Muscle layer of duodenum (tissue), 2 donors: Measurements from ENCODE around the gene ZBTB25.
A peak's percentile ranks its signal among the peaks of the same experiment; 100 is the strongest.
"Not testable (repeated sequence)": the region's sequence is repeated elsewhere in the genome, so short reads cannot be mapped to it uniquely, and the experiment has no call there.

Source experiments
- H3K27ac ChIP-seq: one replicate; pipeline ENCODE4 v1.7.0; 2013; ENCODE audit warnings: mild to moderate bottlenecking, low read length
- H3K27me3 ChIP-seq: one replicate; pipeline ENCODE4 v1.7.0; 2013; ENCODE audit warnings: low read depth, mild to moderate bottlenecking, control low read depth, low read length
- H3K36me3 ChIP-seq, 2 donors: one replicate each; pipeline ENCODE4 v1.7.0; 2013; ENCODE audit warnings: low read length in 2 of 2, control low read depth in 1 of 2, mild to moderate bottlenecking in 1 of 2; ENCODE audit not compliant: insufficient read depth in 2 of 2, control insufficient read depth in 1 of 2
- H3K4me1 ChIP-seq, 2 donors: one replicate each; pipeline ENCODE4 v1.7.0; 2013; ENCODE audit warnings: low read length in 2 of 2, mild to moderate bottlenecking in 2 of 2, control low read depth in 1 of 2, moderate library complexity in 1 of 2; ENCODE audit not compliant: insufficient read depth in 2 of 2, control insufficient read depth in 1 of 2
- H3K4me3 ChIP-seq, 2 donors: one replicate each; pipeline ENCODE4 v1.7.0; 2013; ENCODE audit warnings: low read length in 2 of 2, low read depth in 1 of 2, mild to moderate bottlenecking in 1 of 2
- H3K9me3 ChIP-seq, 2 donors: one replicate each; pipeline ENCODE4 v1.7.0; 2013; ENCODE audit warnings: low read length in 2 of 2, control low read depth in 1 of 2, mild to moderate bottlenecking in 1 of 2; ENCODE audit not compliant: control insufficient read depth in 1 of 2
- donor health status: healthy.

ZBTB25 gene

GRCh38 chr14:64536488-64537245 is 33.0 kb upstream of the ZBTB25 start:
- Histone ChIP-seq H3K9me3 (no peaks in the 10 kb centered on the region), H3K4me3 (no peak overlapping the region), H3K27me3 (peaks cover 10% of the 10 kb centered on the region), H3K27ac (no peak overlapping the region), H3K4me1 (no peaks in the 10 kb centered on the region), H3K36me3 (no peaks in the 10 kb centered on the region)

- Histone ChIP-seq H3K4me3 (no peak overlapping the region), H3K27me3 (no peaks in the 10 kb centered on the region), H3K36me3 (no peaks in the 10 kb centered on the region), H3K4me1 (no peaks in the 10 kb centered on the region), H3K9me3 (no peaks in the 10 kb centered on the region), H3K27ac (no peak overlapping the region)
Observed at GRCh38 chr14:64531567-64531966, 27.9 kb upstream of the ZBTB25 start.

DNA sequence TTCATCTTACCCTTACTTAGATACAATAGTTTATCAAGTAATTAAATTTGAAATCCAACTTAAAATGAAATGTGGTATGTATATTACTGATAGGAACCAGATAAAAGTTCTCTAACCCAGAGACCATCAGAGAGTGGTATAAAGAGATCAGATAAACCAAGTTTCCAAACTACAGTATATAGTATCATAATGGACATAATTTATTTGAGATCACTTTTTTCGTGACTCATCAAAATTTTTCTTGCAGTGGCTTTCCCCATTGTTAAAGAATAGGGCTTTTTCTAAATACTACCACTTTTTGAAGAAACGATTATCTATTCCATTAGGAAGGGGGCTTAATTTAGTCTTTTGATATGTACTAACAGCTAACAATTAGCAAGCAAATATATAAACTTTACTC is 21.7 kb upstream of the ZBTB25 start:
- Histone ChIP-seq H3K9me3 (no peaks in the 10 kb centered on the region), H3K27ac (no peak overlapping the region), H3K27me3 (no peaks in the 10 kb centered on the region), H3K36me3 (peaks cover 20 to 22% of the 10 kb centered on the region in 2 donors), H3K4me1 (no peaks in the 10 kb centered on the region), H3K4me3 (no peak overlapping the region)

DNA sequence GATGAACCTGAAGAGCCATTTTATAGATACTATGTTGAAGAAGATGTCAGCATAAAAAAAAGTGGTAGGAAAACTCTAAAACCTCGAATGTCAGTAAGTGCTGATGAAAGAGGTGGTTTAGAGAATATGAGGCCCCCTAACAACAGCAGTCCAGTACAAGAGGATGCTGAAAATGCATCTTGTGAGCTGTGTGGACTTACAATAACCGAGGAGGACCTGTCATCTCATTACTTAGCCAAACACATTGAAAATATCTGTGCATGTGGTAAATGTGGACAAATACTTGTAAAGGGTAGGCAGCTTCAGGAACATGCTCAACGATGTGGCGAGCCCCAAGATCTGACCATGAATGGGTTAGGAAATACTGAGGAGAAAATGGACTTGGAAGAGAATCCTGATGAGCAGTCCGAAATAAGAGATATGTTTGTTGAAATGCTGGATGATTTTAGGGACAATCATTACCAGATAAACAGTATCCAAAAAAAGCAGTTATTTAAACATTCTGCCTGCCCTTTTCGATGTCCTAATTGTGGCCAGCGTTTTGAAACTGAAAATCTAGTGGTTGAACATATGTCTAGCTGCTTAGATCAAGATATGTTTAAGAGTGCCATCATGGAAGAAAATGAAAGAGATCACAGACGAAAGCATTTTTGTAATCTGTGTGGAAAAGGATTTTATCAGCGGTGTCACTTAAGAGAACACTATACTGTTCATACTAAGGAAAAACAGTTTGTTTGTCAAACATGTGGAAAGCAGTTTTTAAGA is 19.1 kb upstream of the ZBTB25 start:
- Histone ChIP-seq H3K9me3 (no peaks in the 10 kb centered on the region), H3K27ac (no peak overlapping the region), H3K4me3 (no peak overlapping the region), H3K27me3 (no peaks in the 10 kb centered on the region), H3K36me3 (peaks cover 20 to 22% of the 10 kb centered on the region in 2 donors), H3K4me1 (no peaks in the 10 kb centered on the region)

DNA sequence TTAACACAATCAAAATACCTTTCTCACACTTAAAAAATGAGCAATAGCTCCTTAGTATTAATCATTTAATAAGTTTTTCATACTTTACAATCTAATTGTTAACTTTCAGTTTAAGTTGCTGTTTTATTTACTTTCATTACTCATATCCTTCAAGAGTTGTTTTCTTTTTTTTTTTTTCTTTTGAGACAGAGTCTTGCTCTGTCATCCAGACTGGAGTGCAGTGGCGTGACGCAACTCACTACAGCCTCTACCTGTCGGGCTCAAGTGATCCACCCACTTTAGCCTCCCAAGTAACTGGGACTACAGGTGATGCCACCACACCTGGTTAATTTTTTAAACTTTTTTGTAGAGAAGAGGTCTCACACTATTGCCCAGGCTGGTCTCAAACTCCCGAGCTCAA is 17.1 kb upstream of the ZBTB25 start:
- Histone ChIP-seq H3K27me3 (no peaks in the 10 kb centered on the region), H3K36me3 (peaks cover 20 to 22% of the 10 kb centered on the region in 2 donors), H3K27ac (no peak overlapping the region), H3K9me3 (no peaks in the 10 kb centered on the region), H3K4me3 (no peak overlapping the region), H3K4me1 (no peaks in the 10 kb centered on the region)

DNA sequence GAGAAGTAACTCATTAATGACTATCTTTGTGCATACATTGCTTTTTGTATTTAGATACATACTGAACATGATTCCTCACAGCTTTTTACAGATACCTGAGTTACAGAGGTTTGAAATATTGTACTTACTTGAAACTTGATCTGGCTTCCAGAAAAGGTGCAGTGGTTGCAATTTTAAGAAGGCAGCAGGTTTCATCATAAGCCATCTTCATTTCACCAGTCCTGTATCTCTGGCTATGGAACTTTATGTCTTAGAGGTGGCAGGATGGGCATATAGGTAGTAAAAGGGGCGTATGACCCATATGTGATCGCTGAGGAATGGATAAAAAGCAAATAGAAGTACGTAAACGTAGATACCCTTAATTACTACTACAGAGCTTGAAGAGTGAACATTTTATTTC is 14.6 kb upstream of the ZBTB25 start:
- Histone ChIP-seq H3K4me3 (no peak overlapping the region), H3K27me3 (no peaks in the 10 kb centered on the region), H3K27ac (no peak overlapping the region), H3K4me1 (no peaks in the 10 kb centered on the region), H3K9me3 (no peaks in the 10 kb centered on the region), H3K36me3 (peaks cover 17 to 19% of the 10 kb centered on the region in 2 donors)

- H3K4me3 ChIP-seq, H3K27me3 ChIP-seq, H3K27ac ChIP-seq, H3K4me1 ChIP-seq, H3K9me3 ChIP-seq: not testable (repeated sequence)
- H3K36me3 ChIP-seq, result peaks cover 11 to 13% of the 10 kb centered on the region in 2 donors
Observed at GRCh38 chr14:64517667-64518066, 14.0 kb upstream of the ZBTB25 start.

GRCh38 chr14:64516969-64517368 is 13.3 kb upstream of the ZBTB25 start:
- Histone ChIP-seq H3K9me3 (no peaks in the 10 kb centered on the region), H3K27me3 (no peaks in the 10 kb centered on the region), H3K27ac (no peak overlapping the region), H3K36me3 (peaks cover 5 to 6% of the 10 kb centered on the region in 2 donors), H3K4me1 (no peaks in the 10 kb centered on the region), H3K4me3 (no peak overlapping the region)

DNA sequence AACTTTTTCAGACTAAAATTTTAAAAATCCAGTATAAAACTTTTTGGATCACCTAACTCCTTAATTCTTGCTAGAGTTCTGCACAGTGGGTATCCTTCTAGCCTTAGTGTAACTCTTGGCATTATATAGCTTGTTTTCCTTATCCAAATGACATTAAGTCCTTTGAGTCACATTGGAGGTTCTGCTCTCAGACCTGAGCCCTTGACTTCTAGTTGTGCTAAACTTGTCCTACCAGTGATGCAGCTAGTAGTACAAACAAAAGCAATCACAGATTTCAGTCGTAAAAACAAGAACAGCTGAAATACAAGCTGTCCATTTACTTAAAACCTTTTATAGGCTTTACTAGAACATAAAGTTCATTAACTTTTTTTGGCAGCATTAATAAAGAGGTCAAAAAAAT is 11.4 kb upstream of the ZBTB25 start:
- no peak overlapping the region for H3K27ac ChIP-seq
- peaks cover 10 to 14% of the 10 kb centered on the region in 2 donors for H3K4me1 ChIP-seq
- no peak overlapping the region for H3K4me3 ChIP-seq
- no peaks in the 10 kb centered on the region for H3K9me3 ChIP-seq
- no peaks in the 10 kb centered on the region for H3K27me3 ChIP-seq
- no peaks in the 10 kb centered on the region for H3K36me3 ChIP-seq

- Histone ChIP-seq H3K4me3 (no peak overlapping the region), H3K27me3 (no peaks in the 10 kb centered on the region), H3K4me1 (peaks cover 10 to 14% of the 10 kb centered on the region in 2 donors), H3K9me3 (no peaks in the 10 kb centered on the region), H3K27ac (no peak overlapping the region), H3K36me3 (no peaks in the 10 kb centered on the region)
Observed at GRCh38 chr14:64513271-64513670, 9.6 kb upstream of the ZBTB25 start.

GRCh38 chr14:64510825-64511671 is 7.4 kb upstream of the ZBTB25 start:
- Histone ChIP-seq H3K4me1 (peaks cover 23 to 27% of the 10 kb centered on the region in 2 donors), H3K4me3 (no peak overlapping the region)

More at GRCh38 chr14:64510825-64511671, 7.4 kb upstream of the ZBTB25 start:
- Histone ChIP-seq H3K9me3 (no peaks in the 10 kb centered on the region), H3K36me3 (no peaks in the 10 kb centered on the region), H3K27me3 (no peaks in the 10 kb centered on the region), H3K27ac (peak overlapping the region; percentile 29)
